ENCODE results near the gene PTRH1. TPM values are rescaled to one million over a fixed set of nuclear protein-coding genes. Genes with fewer than 3 reads are reported as not detected.

PTRH1 gene
- total and polyA plus RNA-seq, 2 of the 13 experiments (the other 11 are each of a cell fraction or from before 2014, with no cell fraction given) = 4.0 to 10.4 TPM

- TF ChIP-seq NFYB (CRISPR knock-in tag; IDR thresholded peaks at IDR 0.05) = peak; percentile 53
- TF ChIP-seq, protein P1, sequence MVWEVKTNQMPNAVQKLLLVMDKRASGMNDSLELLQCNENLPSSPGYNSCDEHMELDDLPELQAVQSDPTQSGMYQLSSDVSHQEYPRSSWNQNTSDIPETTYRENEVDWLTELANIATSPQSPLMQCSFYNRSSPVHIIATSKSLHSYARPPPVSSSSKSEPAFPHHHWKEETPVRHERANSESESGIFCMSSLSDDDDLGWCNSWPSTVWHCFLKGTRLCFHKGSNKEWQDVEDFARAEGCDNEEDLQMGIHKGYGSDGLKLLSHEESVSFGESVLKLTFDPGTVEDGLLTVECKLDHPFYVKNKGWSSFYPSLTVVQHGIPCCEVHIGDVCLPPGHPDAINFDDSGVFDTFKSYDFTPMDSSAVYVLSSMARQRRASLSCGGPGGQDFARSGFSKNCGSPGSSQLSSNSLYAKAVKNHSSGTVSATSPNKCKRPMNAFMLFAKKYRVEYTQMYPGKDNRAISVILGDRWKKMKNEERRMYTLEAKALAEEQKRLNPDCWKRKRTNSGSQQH (CRISPR knock-in tag; IDR thresholded peaks at IDR 0.05; ENCODE audit: low read depth) = no peak
- no peak for TF ChIP-seq ZNF557 (CRISPR knock-in tag; IDR thresholded peaks at IDR 0.05)
- TF ChIP-seq ZNF816 (CRISPR knock-in tag; IDR thresholded peaks at IDR 0.05; ENCODE audit: borderline replicate concordance) = no peak
- no peak for TF ChIP-seq SCMH1 (CRISPR knock-in tag; IDR thresholded peaks at IDR 0.05; ENCODE audit: borderline replicate concordance)
Measured at GRCh38 chr9:127754099-127755060, 38.9 kb upstream of the PTRH1 start (continued).

- ATAC-seq = no peak
- no peak for TF ChIP-seq POGZ (CRISPR knock-in tag; IDR thresholded peaks at IDR 0.05)
- TF ChIP-seq PAF1 (CRISPR knock-in tag; IDR thresholded peaks at IDR 0.05) = no peak
- peak; percentile 65; the same call in 1 of the 2 replicates for TF ChIP-seq ZNF768 (CRISPR knock-in tag; IDR thresholded peaks at IDR 0.05)
- no peak for TF ChIP-seq ELF4 (CRISPR knock-in tag; IDR thresholded peaks at IDR 0.05; ENCODE audit: borderline replicate concordance)
- H3K4me3 ChIP-seq (replicated peaks in 1 of 3; ENCODE audit: insufficient read depth in 1 of 3, low read depth in 2 of 3, low read length in 3 of 3) = no peak overlapping the region
- intact Hi-C loops (cut with micrococcal nuclease; ENCODE audit: unreplicated experiment) (no loop called here), in situ Hi-C loops (cut with HindIII; ENCODE audit: extremely low pct_ligation_motif_present, low pct_unique_long_range_greater_than_20kb) (no loop called here)
- no peak for FAIRE-seq
- ChIA-PET CTCF (ENCODE audit: low intra/inter-chr PET ratio, low total read pairs) (no interaction called here), POLR2A (no interaction called here)
- H3K9ac ChIP-seq (ENCODE audit: insufficient read depth, low read depth, low read length) = no peak overlapping the region
- H3K9me3 ChIP-seq (ENCODE audit: low read length) = no peaks in the 10 kb centered on the region
- no peaks in the 10 kb centered on the region for H4K20me1 ChIP-seq (ENCODE audit: insufficient read depth, low read length)
- DNase-seq (ENCODE audit: low spot score) = no peak
- H3K4me2 ChIP-seq (ENCODE audit: low read depth, low read length) = no peak overlapping the region
- H3K36me3 ChIP-seq (replicated peaks in 1 of 2; ENCODE audit: control insufficient read depth in 1 of 2, insufficient read depth in 2 of 2, low read length in 2 of 2) = no peaks in the 10 kb centered on the region
- H3K27me3 ChIP-seq (ENCODE audit: control insufficient read depth in 1 of 2, insufficient read depth in 2 of 2, low read length in 2 of 2) = peaks cover 3 to 43% of the 10 kb centered on the region in 2 experiments; a peak in 3 of 5 replicates
- no peak overlapping the region for H3K27ac ChIP-seq (ENCODE audit: extremely low read length, insufficient read depth, low read length)
- no peaks in the 10 kb centered on the region for H3K79me2 ChIP-seq (ENCODE audit: insufficient read depth, low read length)
- WGBS (ENCODE audit: low lambda C conversion rate) = 2% methylated on average over 6 of the region's 8 CpGs
- H2AFZ ChIP-seq (ENCODE audit: low read length) = no peak overlapping the region
- BruUV-seq (replicated peaks) = no TSS peak
- no peaks in the 10 kb centered on the region for H3K4me1 ChIP-seq (ENCODE audit: insufficient read depth, low read length)
Measured at GRCh38 chr9:127753622-127754021, 38.2 kb upstream of the PTRH1 start.
